Measurements from ENCODE around the gene RAET1E.

GRCh38 chr6:149909701-149910470, 12.0 kb upstream of the RAET1E start:
- TF ChIP-seq POLR2A (IDR thresholded peaks at IDR 0.05; ENCODE audit: low read length) (no peak), GATA1 (IDR thresholded peaks at IDR 0.05; ENCODE audit: low read depth, low read length) (no peak)
